HCT116 (cell line): Measurements from ENCODE around the gene CLEC10A. TPM values are rescaled to one million over a fixed set of nuclear protein-coding genes. Genes with fewer than 3 reads are reported as not detected.
"Not testable (repeated sequence)": the region's sequence is repeated elsewhere in the genome, so short reads cannot be mapped to it uniquely, and the experiment has no call there.

ENCODE experiments used
- ATAC-seq: fragments of 200-7000 bp; cut with Tn5 transposase; 2 replicates; pipeline ENCODE4 v1.9.1; 2020; ENCODE audit warnings: mild to moderate bottlenecking, moderate library complexity
- BruUV-seq: library from RNA; stranded (reverse); fragments of 400-500 nt; replicated peaks from 2 replicates; lab custom pipeline; 2021; lab: Mats Ljungman, UMichigan
- CTCF ChIA-PET: fragments of 300-600 bp; sonication (Branson Sonifier 250); formaldehyde crosslinking; loops from one replicate; lab custom pipeline; 2021; ENCODE audit warnings: antibody characterized with exemption; lab: Charles Lee
- POLR2A ChIA-PET: fragments of 300-600, 350-600 bp; sonication (Branson Sonifier 250); formaldehyde crosslinking; loops from one replicate; lab custom pipeline; 2021; ENCODE audit warnings: antibody characterized with exemption; lab: Charles Lee
- RAD21 ChIA-PET, 2 experiments: fragments of 300-600 bp; sonication (Branson Sonifier 250); formaldehyde crosslinking; loops; one replicate each; lab custom pipeline; 2023; ENCODE audit warnings: low total read pairs in 2 of 2; ENCODE audit not compliant: uncharacterized antibody in 2 of 2, unreplicated experiment in 2 of 2, low non-redundant PET in 1 of 2; lab: Charles Lee
- DNase-seq: peaks from one replicate; pipeline ENCODE4 v3.0.0-alpha.2; 2010; ENCODE audit warnings: low read depth, low spot score
- H2AFZ ChIP-seq: fragments of 200-600 bp; shearing (Covaris generic), sonication (generic); 2 replicates; pipeline ENCODE4 v1.6.1; 2017; ENCODE audit warnings: low read depth, mixed run types, mixed read lengths, antibody characterized with exemption, low read length; ENCODE audit not compliant: poor library complexity, severe bottlenecking
- H3K27ac ChIP-seq: 2 replicates; pipeline ENCODE4 v1.5.1; 2012; ENCODE audit warnings: low read depth, low read length
- H3K27me3 ChIP-seq: fragments of 200-600 bp; sonication (generic); 2 replicates; pipeline ENCODE4 v1.6.1; 2016; ENCODE audit warnings: mixed run types, low read length, mixed read lengths; ENCODE audit not compliant: insufficient read depth
- H3K36me3 ChIP-seq, 2 experiments: fragments of 200-500 bp in 1 of 2; fragments of 200-600 bp in 1 of 2; sonication (Bioruptor generic) in 1 of 2; sonication (generic) in 1 of 2; 2 replicates each; pipeline versions ENCODE4 v1.5.1 to v1.6.1; 2014 to 2016; ENCODE audit warnings: low read length in 2 of 2, inconsistent platforms in 1 of 2, mixed read lengths in 1 of 2, mixed run types in 1 of 2; ENCODE audit not compliant: insufficient read depth in 2 of 2, control insufficient read depth in 1 of 2
- H3K4me1 ChIP-seq, 2 experiments: fragments of 200-600 bp in 1 of 2; sonication (generic) in 1 of 2; 2 replicates each; pipeline versions ENCODE4 v1.5.1 to v1.6.1; 2012 to 2017; ENCODE audit warnings: low read length in 2 of 2, inconsistent platforms in 1 of 2, mild to moderate bottlenecking in 1 of 2, mixed read lengths in 1 of 2, mixed run types in 1 of 2, moderate library complexity in 1 of 2; ENCODE audit not compliant: insufficient read depth in 2 of 2, control insufficient read depth in 1 of 2
- H3K4me2 ChIP-seq: fragments of 200-600 bp; sonication (generic); 2 replicates; pipeline ENCODE4 v1.6.1; 2017; ENCODE audit warnings: mixed run types, low read length, mixed read lengths
- H3K4me3 ChIP-seq, 2 experiments: fragments of 200-600 bp in 1 of 2; sonication (generic) in 1 of 2; replicated peaks in 1 of 2; 2 replicates each; pipeline ENCODE4 v1.5.1; 2011 to 2016; ENCODE audit warnings: low read length in 2 of 2, control low read depth in 1 of 2, low read depth in 1 of 2, mild to moderate bottlenecking in 1 of 2, mixed read lengths in 1 of 2, mixed run types in 1 of 2
- H3K79me2 ChIP-seq: fragments of 200-600 bp; sonication (generic); 2 replicates; pipeline ENCODE4 v1.6.1; 2017; ENCODE audit warnings: mild to moderate bottlenecking, mixed run types, low read length, moderate library complexity, mixed read lengths; ENCODE audit not compliant: insufficient read depth
- H3K9ac ChIP-seq: fragments of 200-600 bp; sonication (generic); 2 replicates; pipeline ENCODE4 v1.6.1; 2016; ENCODE audit warnings: low read length, mixed read lengths
- H3K9me2 ChIP-seq: fragments of 200-600 bp; sonication (generic), shearing (Covaris generic); 2 replicates; pipeline ENCODE4 v1.6.1; 2017; ENCODE audit warnings: mixed run types, mild to moderate bottlenecking, moderate library complexity; ENCODE audit not compliant: insufficient read depth
- H3K9me3 ChIP-seq, 2 experiments: fragments of 200-500 bp in 1 of 2; fragments of 200-600 bp in 1 of 2; sonication (Bioruptor generic) in 1 of 2; sonication (generic) in 1 of 2; 2 replicates each; pipeline ENCODE4 v1.6.1; 2014 to 2017; ENCODE audit warnings: low read length in 2 of 2, mixed read lengths in 2 of 2, inconsistent platforms in 1 of 2, low read depth in 1 of 2, mild to moderate bottlenecking in 1 of 2, mixed run types in 1 of 2, moderate library complexity in 1 of 2; ENCODE audit not compliant: control insufficient read depth in 1 of 2, insufficient read depth in 1 of 2
- H4K20me1 ChIP-seq: fragments of 200-600 bp; sonication (generic), shearing (Covaris generic); 2 replicates; pipeline ENCODE4 v1.6.1; 2017; ENCODE audit warnings: mixed run types, mild to moderate bottlenecking, moderate library complexity; ENCODE audit not compliant: insufficient read depth
- CEBPB ChIP-seq: IDR thresholded peaks from 2 replicates; pipeline ENCODE4 v1.6.1; 2012; ENCODE audit warnings: low read depth
- ELF1 ChIP-seq: IDR thresholded peaks from 2 replicates; pipeline ENCODE4 v1.6.1; 2012; ENCODE audit warnings: low read depth, borderline replicate concordance
- EZH2 ChIP-seq: fragments of 200-600 bp; sonication (generic); IDR thresholded peaks from 2 replicates; pipeline ENCODE4 v1.6.1; 2017; ENCODE audit warnings: antibody characterized with exemption, mixed run types
- EZH2phosphoT487 ChIP-seq: fragments of 200-600 bp; IDR thresholded peaks from 2 replicates; pipeline ENCODE4 v1.6.1; 2018; ENCODE audit warnings: antibody characterized with exemption, borderline replicate concordance
- POLR2A ChIP-seq: IDR thresholded peaks from 2 replicates; pipeline ENCODE4 v1.7.0; 2011; ENCODE audit warnings: borderline replicate concordance; ENCODE audit not compliant: insufficient read depth, insufficient read length; ENCODE audit errors: extremely low read depth
- TCF7L2 ChIP-seq: IDR thresholded peaks from 2 replicates; pipeline ENCODE4 v1.7.0; 2011; ENCODE audit warnings: borderline replicate concordance, inconsistent platforms; ENCODE audit not compliant: insufficient read depth, insufficient read length; ENCODE audit errors: extremely low read depth
- ZFX ChIP-seq: fragments of 450-650 bp; IDR thresholded peaks from 2 replicates; pipeline ENCODE4 v1.6.1; 2017
- ZNF274 ChIP-seq: fragments of 200-500 bp; sonication (Bioruptor generic); IDR thresholded peaks from 2 replicates; pipeline ENCODE4 v1.6.1; 2014; ENCODE audit warnings: mild to moderate bottlenecking, low read depth, low read length, inconsistent platforms
- intact Hi-C: fragments of 100-400 bp; cut with micrococcal nuclease; formaldehyde crosslinking; loops from 2 replicates; pipeline ENCODE4 v1.10.0; 2022
- total RNA-seq: library from RNA; stranded (reverse); gene quantifications from one replicate; pipeline ENCODE4 v1.2.1, GENCODE V29; 2021; ENCODE audit not compliant: unreplicated experiment
- TF ChIP-seq, protein P1 (sequence below), 3 experiments: fragments of 200-600 bp in 1 of 3; sonication (generic) in 1 of 3; IDR thresholded peaks in 2 of 3; conservative IDR thresholded peaks in 1 of 3; 2 replicates each; pipeline ENCODE4 v1.5.1; 2012 to 2017; ENCODE audit warnings: low read depth in 2 of 3, low read length in 2 of 3, antibody characterized with exemption in 1 of 3, borderline replicate concordance in 1 of 3, control low read depth in 1 of 3, mild to moderate bottlenecking in 1 of 3, mixed read lengths in 1 of 3, mixed run types in 1 of 3, moderate library complexity in 1 of 3; ENCODE audit not compliant: insufficient read depth in 1 of 3
- TF ChIP-seq, protein P2 (sequence below): IDR thresholded peaks from 2 replicates; pipeline ENCODE4 v1.6.1; 2012
- TF ChIP-seq, protein P3 (sequence below): IDR thresholded peaks from 2 replicates; pipeline ENCODE4 v1.6.1; 2011; ENCODE audit warnings: mild to moderate bottlenecking, low read length, moderate library complexity; ENCODE audit not compliant: insufficient replicate concordance; ENCODE audit errors: extremely low read depth

Gene CLEC10A
- total RNA-seq, 1 experiment from 2014 or later: not detected

DNA sequence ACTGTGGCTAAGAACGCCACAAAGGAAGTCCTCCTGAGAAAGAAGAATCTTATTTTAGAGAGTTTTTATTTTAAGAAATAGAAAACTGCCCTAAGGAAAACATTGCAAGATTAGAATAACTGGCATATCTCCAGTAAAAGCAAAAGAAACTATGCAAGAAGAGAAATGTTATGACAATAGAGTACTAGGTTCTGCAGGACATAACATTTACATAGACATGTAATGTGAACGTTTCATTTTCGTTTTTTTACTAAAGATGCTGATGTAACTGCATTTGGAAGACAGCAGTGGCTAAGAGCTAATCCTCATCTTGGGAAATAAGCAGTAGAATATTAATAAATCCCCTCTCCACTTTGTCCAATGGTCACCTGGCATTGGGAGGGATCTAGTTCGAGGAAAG, 42.3 kb upstream of the CLEC10A start (continued):
- TF ChIP-seq, protein P1, sequence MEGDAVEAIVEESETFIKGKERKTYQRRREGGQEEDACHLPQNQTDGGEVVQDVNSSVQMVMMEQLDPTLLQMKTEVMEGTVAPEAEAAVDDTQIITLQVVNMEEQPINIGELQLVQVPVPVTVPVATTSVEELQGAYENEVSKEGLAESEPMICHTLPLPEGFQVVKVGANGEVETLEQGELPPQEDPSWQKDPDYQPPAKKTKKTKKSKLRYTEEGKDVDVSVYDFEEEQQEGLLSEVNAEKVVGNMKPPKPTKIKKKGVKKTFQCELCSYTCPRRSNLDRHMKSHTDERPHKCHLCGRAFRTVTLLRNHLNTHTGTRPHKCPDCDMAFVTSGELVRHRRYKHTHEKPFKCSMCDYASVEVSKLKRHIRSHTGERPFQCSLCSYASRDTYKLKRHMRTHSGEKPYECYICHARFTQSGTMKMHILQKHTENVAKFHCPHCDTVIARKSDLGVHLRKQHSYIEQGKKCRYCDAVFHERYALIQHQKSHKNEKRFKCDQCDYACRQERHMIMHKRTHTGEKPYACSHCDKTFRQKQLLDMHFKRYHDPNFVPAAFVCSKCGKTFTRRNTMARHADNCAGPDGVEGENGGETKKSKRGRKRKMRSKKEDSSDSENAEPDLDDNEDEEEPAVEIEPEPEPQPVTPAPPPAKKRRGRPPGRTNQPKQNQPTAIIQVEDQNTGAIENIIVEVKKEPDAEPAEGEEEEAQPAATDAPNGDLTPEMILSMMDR (IDR thresholded peaks at IDR 0.05 in 2 of 3, conservative IDR thresholded peaks at IDR 0.05 in 1 of 3; ENCODE audit: borderline replicate concordance in 1 of 3, insufficient read depth in 1 of 3, low read depth in 2 of 3, low read length in 2 of 3): no peak
- TF ChIP-seq ELF1: no peak
- TF ChIP-seq, protein P2, sequence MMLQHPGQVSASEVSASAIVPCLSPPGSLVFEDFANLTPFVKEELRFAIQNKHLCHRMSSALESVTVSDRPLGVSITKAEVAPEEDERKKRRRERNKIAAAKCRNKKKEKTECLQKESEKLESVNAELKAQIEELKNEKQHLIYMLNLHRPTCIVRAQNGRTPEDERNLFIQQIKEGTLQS: no peak
- no peak for TF ChIP-seq EZH2phosphoT487

DNA sequence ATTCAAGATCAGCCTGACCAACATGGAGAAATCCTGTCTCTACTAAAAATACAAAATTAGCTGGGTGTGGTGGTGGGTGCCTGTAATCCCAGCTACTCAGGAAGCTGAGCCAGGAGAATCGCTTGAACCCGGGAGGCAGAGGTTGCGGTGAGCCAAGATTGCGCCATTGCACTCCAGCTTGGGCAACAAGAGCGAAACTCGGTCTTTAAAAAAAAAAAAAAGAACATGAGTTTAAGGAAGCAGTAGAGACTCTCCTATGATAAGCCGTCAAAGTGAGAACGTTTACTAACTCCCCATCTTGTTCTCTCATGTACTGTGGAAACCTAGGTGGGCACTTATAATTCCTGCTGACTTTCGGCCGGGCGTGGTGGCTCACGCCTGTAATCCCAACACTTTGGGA, 40.6 kb upstream of the CLEC10A start:
- H3K9me3 ChIP-seq, intact Hi-C loops, BruUV-seq, H3K4me3 ChIP-seq, DNase-seq, RAD21 ChIA-PET, H3K79me2 ChIP-seq, H3K27me3 ChIP-seq, H3K9ac ChIP-seq, H3K27ac ChIP-seq, H2AFZ ChIP-seq, H3K4me2 ChIP-seq, POLR2A ChIA-PET, H3K4me1 ChIP-seq, H4K20me1 ChIP-seq, H3K9me2 ChIP-seq, H3K36me3 ChIP-seq, ATAC-seq, CTCF ChIA-PET: not testable (repeated sequence)

DNA sequence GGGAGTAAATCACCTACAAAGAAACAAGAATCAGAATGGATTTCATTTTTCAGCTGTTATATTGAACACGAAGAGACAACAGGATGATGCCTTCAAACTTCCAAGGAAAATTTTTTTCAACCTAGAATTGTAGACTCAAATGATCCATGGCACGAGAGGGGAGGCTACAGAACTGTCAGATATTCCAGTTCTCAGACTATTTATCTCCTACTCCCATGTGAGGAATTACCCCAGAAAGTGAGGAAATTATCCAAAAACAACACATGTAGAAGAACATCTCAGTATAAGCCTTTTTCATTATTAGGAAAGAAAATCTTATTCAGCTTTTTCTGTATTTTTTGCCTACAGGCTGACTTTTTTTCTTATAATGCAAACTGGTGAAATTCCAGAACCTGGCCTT, 40.1 kb upstream of the CLEC10A start:
- no peaks in the 10 kb centered on the region; the same call in 1 of the 2 replicates for H3K27me3 ChIP-seq
- ChIA-PET CTCF (interaction anchor here (1.0 kb wide), 1 partner anchor 15 kb away, joined by 3 read pairs; no protein-coding TSS in a partner anchor), RAD21 (no interaction called here), POLR2A (no interaction called here)
- no peaks in the 10 kb centered on the region for H3K36me3 ChIP-seq
- no peak overlapping the region for H3K9ac ChIP-seq
- no peak overlapping the region for H2AFZ ChIP-seq
- no peaks in the 10 kb centered on the region for H4K20me1 ChIP-seq
- no peak for DNase-seq
- no TSS peak for BruUV-seq
- H3K4me1 ChIP-seq: no peaks in the 10 kb centered on the region
- no peaks in the 10 kb centered on the region for H3K9me3 ChIP-seq
- H3K4me2 ChIP-seq: no peak overlapping the region
- no peaks in the 10 kb centered on the region for H3K9me2 ChIP-seq
- H3K4me3 ChIP-seq: no peak overlapping the region
- H3K79me2 ChIP-seq: no peaks in the 10 kb centered on the region
- intact Hi-C loops: no loop called here
- no peak for ATAC-seq
- no peak overlapping the region for H3K27ac ChIP-seq
- TF ChIP-seq CEBPB (no peak), ZFX (no peak), TCF7L2 (no peak), ZNF274 (no peak), EZH2 (no peak), POLR2A (no peak)
- TF ChIP-seq, protein P1 (IDR thresholded peaks at IDR 0.05 in 2 of 3, conservative IDR thresholded peaks at IDR 0.05 in 1 of 3; ENCODE audit: borderline replicate concordance in 1 of 3, insufficient read depth in 1 of 3, low read depth in 2 of 3, low read length in 2 of 3): no peak
- TF ChIP-seq, protein P3, sequence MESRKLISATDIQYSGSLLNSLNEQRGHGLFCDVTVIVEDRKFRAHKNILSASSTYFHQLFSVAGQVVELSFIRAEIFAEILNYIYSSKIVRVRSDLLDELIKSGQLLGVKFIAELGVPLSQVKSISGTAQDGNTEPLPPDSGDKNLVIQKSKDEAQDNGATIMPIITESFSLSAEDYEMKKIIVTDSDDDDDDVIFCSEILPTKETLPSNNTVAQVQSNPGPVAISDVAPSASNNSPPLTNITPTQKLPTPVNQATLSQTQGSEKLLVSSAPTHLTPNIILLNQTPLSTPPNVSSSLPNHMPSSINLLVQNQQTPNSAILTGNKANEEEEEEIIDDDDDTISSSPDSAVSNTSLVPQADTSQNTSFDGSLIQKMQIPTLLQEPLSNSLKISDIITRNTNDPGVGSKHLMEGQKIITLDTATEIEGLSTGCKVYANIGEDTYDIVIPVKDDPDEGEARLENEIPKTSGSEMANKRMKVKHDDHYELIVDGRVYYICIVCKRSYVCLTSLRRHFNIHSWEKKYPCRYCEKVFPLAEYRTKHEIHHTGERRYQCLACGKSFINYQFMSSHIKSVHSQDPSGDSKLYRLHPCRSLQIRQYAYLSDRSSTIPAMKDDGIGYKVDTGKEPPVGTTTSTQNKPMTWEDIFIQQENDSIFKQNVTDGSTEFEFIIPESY: no peak
